HepG2 (cell line): ENCODE measurements around the gene RFX2. TPM values are rescaled to one million over a fixed set of nuclear protein-coding genes. Genes with fewer than 3 reads are reported as not detected.

Source experiments
- CEBPZ ChIP-seq: IDR thresholded peaks from 2 replicates; pipeline ENCODE4 v1.6.1; 2012; ENCODE audit warnings: low read length, improper control_type of control experiment
- CERS6 ChIP-seq: sonication (generic); formaldehyde crosslinking; IDR thresholded peaks from 2 replicates; pipeline ENCODE4 v1.5.0; 2020; ENCODE audit warnings: missing genetic modification reagents
- DMAP1 ChIP-seq: IDR thresholded peaks from 2 replicates; pipeline ENCODE4 v1.6.1; 2016
- DPF2 ChIP-seq: sonication (generic); formaldehyde crosslinking; IDR thresholded peaks from 2 replicates; pipeline ENCODE4 v1.4.0; 2020; ENCODE audit warnings: mild to moderate bottlenecking, low read depth, missing genetic modification reagents, borderline replicate concordance
- ELF4 ChIP-seq: sonication (generic); formaldehyde crosslinking; IDR thresholded peaks from 2 replicates; pipeline ENCODE4 v1.5.0; 2020; ENCODE audit warnings: missing genetic modification reagents, mild to moderate bottlenecking, moderate library complexity, borderline replicate concordance
- GATAD1 ChIP-seq: IDR thresholded peaks from 2 replicates; pipeline ENCODE4 v1.6.1; 2016; ENCODE audit warnings: missing genetic modification reagents, missing compliant biosample characterization
- IRF2 ChIP-seq: IDR thresholded peaks from 2 replicates; pipeline ENCODE4 v1.6.1; 2018; ENCODE audit warnings: missing genetic modification reagents, missing compliant biosample characterization
- KAT2B ChIP-seq: fragments of 150-350 bp; IDR thresholded peaks from 2 replicates; pipeline ENCODE4 v1.6.1; 2014; ENCODE audit warnings: low read depth, low read length, borderline replicate concordance
- MIER2 ChIP-seq: IDR thresholded peaks from 2 replicates; pipeline ENCODE4 v1.6.1; 2016; ENCODE audit warnings: missing biosample characterization, missing genetic modification reagents
- NCOA1 ChIP-seq: sonication (generic); formaldehyde crosslinking; IDR thresholded peaks from 2 replicates; pipeline ENCODE4 v1.9.0; 2021; ENCODE audit warnings: missing genetic modification reagents
- PTBP1 ChIP-seq: fragments of 200-400 bp; formaldehyde crosslinking; IDR thresholded peaks from 2 replicates; pipeline ENCODE4 v1.6.1; 2018; ENCODE audit warnings: low read length, low read depth; ENCODE audit not compliant: poor library complexity, severe bottlenecking
- RXRB ChIP-seq: IDR thresholded peaks from 2 replicates; pipeline ENCODE4 v1.6.1; 2016; ENCODE audit warnings: borderline replicate concordance, missing genetic modification reagents, missing compliant biosample characterization
- TBX3 ChIP-seq: fragments of 450-650 bp; IDR thresholded peaks from 2 replicates; pipeline ENCODE4 v1.6.1; 2017; ENCODE audit warnings: antibody characterized with exemption, mild to moderate bottlenecking, inconsistent platforms, borderline replicate concordance
- TCF7 ChIP-seq: sonication (generic); IDR thresholded peaks from 2 replicates; pipeline ENCODE4 v1.6.1; 2016; ENCODE audit warnings: antibody characterized with exemption, low read depth
- TEAD3 ChIP-seq: optimal IDR thresholded peaks from 2 replicates; pipeline ENCODE3; 2016; ENCODE audit warnings: borderline replicate concordance
- TGIF2 ChIP-seq: IDR thresholded peaks from 2 replicates; pipeline ENCODE4 v1.6.1; 2016; ENCODE audit warnings: control low read depth, missing compliant biosample characterization
- THAP11 ChIP-seq: IDR thresholded peaks from 2 replicates; pipeline ENCODE4 v1.6.1; 2016; ENCODE audit warnings: missing biosample characterization, missing genetic modification reagents
- ZFP36L2 ChIP-seq: sonication (generic); formaldehyde crosslinking; IDR thresholded peaks from 2 replicates; pipeline ENCODE4 v1.4.0; 2020; ENCODE audit warnings: missing genetic modification reagents
- ZFP62 ChIP-seq: sonication (generic); formaldehyde crosslinking; IDR thresholded peaks from 2 replicates; pipeline ENCODE4 v1.4.0; 2020; ENCODE audit warnings: missing genetic modification reagents
- ZNF431 ChIP-seq: sonication (generic); formaldehyde crosslinking; IDR thresholded peaks from 2 replicates; pipeline ENCODE4 v1.9.0; 2022; ENCODE audit warnings: missing genetic modification reagents, low read depth, mild to moderate bottlenecking, borderline replicate concordance
- ZNF670 ChIP-seq: sonication (generic); formaldehyde crosslinking; IDR thresholded peaks from 2 replicates; pipeline ENCODE4 v1.8.0; 2022; ENCODE audit warnings: mild to moderate bottlenecking, missing genetic modification reagents, borderline replicate concordance
- ZNF784 ChIP-seq: sonication (generic); formaldehyde crosslinking; IDR thresholded peaks from 2 replicates; pipeline ENCODE4 v1.5.1; 2020; ENCODE audit warnings: missing genetic modification reagents, mild to moderate bottlenecking, borderline replicate concordance
- ZNF788 ChIP-seq: sonication (generic); formaldehyde crosslinking; IDR thresholded peaks from 2 replicates; pipeline ENCODE4 v1.5.0; 2020; ENCODE audit warnings: mild to moderate bottlenecking, missing genetic modification reagents, borderline replicate concordance
- polyA plus RNA-seq, 8 experiments: library from polyadenylated mRNA; depleted of rRNA in 3 of 8; stranded (reverse) in 7 of 8; unstranded in 1 of 8; fragments of >200 nt; fragmentation: Illumina TruSeq in 4 of 8; extraction: Trizol in 4 of 8; gene quantifications; 2 replicates each; pipeline versions ENCODE4 v1.2.1 to v1.2.3, GENCODE V29; 2011 to 2016; ENCODE audit warnings: low read depth in 4 of 8, missing spikeins in 1 of 8, mixed read lengths in 1 of 8; ENCODE audit not compliant: insufficient read depth in 1 of 8
- total RNA-seq, 5 experiments: library from RNA; depleted of rRNA; stranded (reverse); fragments of >200 nt; fragmentation: Illumina TruSeq; extraction: Trizol; gene quantifications; 2 replicates each; pipeline ENCODE4 v1.2.3, GENCODE V29; 2016; ENCODE audit warnings: low read depth in 1 of 5
- TF ChIP-seq, protein P1 (sequence below): sonication (generic); formaldehyde crosslinking; IDR thresholded peaks from 2 replicates; pipeline ENCODE4 v1.8.0; 2022; ENCODE audit warnings: mild to moderate bottlenecking, missing genetic modification reagents

RFX2 gene
- total and polyA plus RNA-seq, 2 of the 13 experiments (the other 11 are each of a cell fraction or from before 2014, with no cell fraction given): 2.8 to 3.3 TPM

- peak; percentile 81; the same call in 1 of the 2 replicates for TF ChIP-seq NCOA1
- TF ChIP-seq RXRB (CRISPR knock-in tag): peak; percentile 92
- TF ChIP-seq ELF4 (CRISPR knock-in tag): peak; percentile 16; the same call in 1 of the 2 replicates
- no peak for TF ChIP-seq PTBP1
- no peak for TF ChIP-seq ZNF784 (CRISPR knock-in tag)
- no peak for TF ChIP-seq ZFP62 (CRISPR knock-in tag)
- peak; percentile 92 for TF ChIP-seq IRF2
- TF ChIP-seq TBX3: peak; percentile 94
- peak; percentile 78 for TF ChIP-seq ZNF431 (CRISPR knock-in tag)
- peak; percentile 81; the same call in 1 of the 2 replicates for TF ChIP-seq TGIF2 (CRISPR knock-in tag)
- peak; percentile 79 for TF ChIP-seq THAP11 (CRISPR knock-in tag)
- peak; percentile 89 for TF ChIP-seq TEAD3 (CRISPR knock-in tag)
- TF ChIP-seq DMAP1 (CRISPR knock-in tag): peak; percentile 83
- TF ChIP-seq, protein P1, sequence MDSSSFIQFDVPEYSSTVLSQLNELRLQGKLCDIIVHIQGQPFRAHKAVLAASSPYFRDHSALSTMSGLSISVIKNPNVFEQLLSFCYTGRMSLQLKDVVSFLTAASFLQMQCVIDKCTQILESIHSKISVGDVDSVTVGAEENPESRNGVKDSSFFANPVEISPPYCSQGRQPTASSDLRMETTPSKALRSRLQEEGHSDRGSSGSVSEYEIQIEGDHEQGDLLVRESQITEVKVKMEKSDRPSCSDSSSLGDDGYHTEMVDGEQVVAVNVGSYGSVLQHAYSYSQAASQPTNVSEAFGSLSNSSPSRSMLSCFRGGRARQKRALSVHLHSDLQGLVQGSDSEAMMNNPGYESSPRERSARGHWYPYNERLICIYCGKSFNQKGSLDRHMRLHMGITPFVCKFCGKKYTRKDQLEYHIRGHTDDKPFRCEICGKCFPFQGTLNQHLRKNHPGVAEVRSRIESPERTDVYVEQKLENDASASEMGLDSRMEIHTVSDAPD (CRISPR knock-in tag): peak; percentile 96
- no peak for TF ChIP-seq CEBPZ
- TF ChIP-seq GATAD1 (CRISPR knock-in tag): peak; percentile 78
- peak; percentile 93 for TF ChIP-seq DPF2
- TF ChIP-seq ZNF670 (CRISPR knock-in tag): peak; percentile 93
- TF ChIP-seq ZNF788 (CRISPR knock-in tag): peak; percentile 99
- peak; percentile 60; the same call in 1 of the 2 replicates for TF ChIP-seq TCF7
- 0 out of 2 replicates have a peak, but pooled peaks have one; percentile 26 for TF ChIP-seq MIER2 (CRISPR knock-in tag)
- no peak for TF ChIP-seq CERS6 (CRISPR knock-in tag)
- no peak for TF ChIP-seq KAT2B
- TF ChIP-seq ZFP36L2: 0 out of 2 replicates have a peak, but pooled peaks have one; percentile 27
Measured at GRCh38 chr19:5961969-5962945, 148.0 kb downstream of the RFX2 start (continued).
